ENCODE data around the gene CPSF7. TPM values are rescaled to one million over a fixed set of nuclear protein-coding genes. Genes with fewer than 3 reads are reported as not detected.

CPSF7 gene
- total RNA-seq (2014; rRNA removed; shearing (Covaris generic)) (27.1 and 31.2 TPM in 2 replicates), polyA plus RNA-seq (2016; fragmentation: Nextera tagmentation; extraction: Ambion mirVana) (38.2 and 42.3 TPM in 2 replicates)

GRCh38 chr11:61429691-61430582 lies at the start of gene CPSF7, which contains the start of gene SDHAF2:
Gene CPSF7 (minus strand): TSS chr11:61429975. CDS start chr11:61429235, 740 bp downstream.
Gene SDHAF2 (plus strand): TSS chr11:61430124. CDS start chr11:61430147, 23 bp downstream.
- Histone ChIP-seq H3K9me3 (ENCODE audit: low read depth) (no peaks in the 10 kb centered on the region), H3K9ac (peak within 1 kb of the TSS; percentile 98), H3K9me2 (ENCODE audit: insufficient read depth) (no peaks in the 10 kb centered on the region), H3F3A (ENCODE audit: insufficient read depth) (peaks cover 1% of the 10 kb centered on the region), H3K27me3 (replicated peaks; ENCODE audit: insufficient read depth) (no peaks in the 10 kb centered on the region), H3K4me2 (ENCODE audit: unreplicated experiment) (peak within 1 kb of the TSS; percentile 100), H3K27ac (peak within 1 kb of the TSS; percentile 92), H3K4me1 (ENCODE audit: insufficient read depth) (peaks cover 22% of the 10 kb centered on the region), H4K20me1 (ENCODE audit: insufficient read depth) (no peaks in the 10 kb centered on the region), H3K79me2 (ENCODE audit: insufficient read depth) (peaks cover 94% of the 10 kb centered on the region), H2AFZ (peak within 1 kb of the TSS; percentile 91), H3K4me3 (peak within 1 kb of the TSS; percentile 100), H3K36me3 (ENCODE audit: low read depth) (peaks cover 34% of the 10 kb centered on the region)
- WGBS, 2 experiments (ENCODE audit: low coverage in 1 of 2, low lambda C conversion rate in 2 of 2, missing lambda C conversion rate in 2 of 2), result 1% methylated on average over 53 to 75 of the region's 82 CpGs
- in situ Hi-C loops (cut with MboI), result no loop called here
- DNase-seq, result peak; percentile 99
- TF ChIP-seq EZH2 (IDR thresholded peaks at IDR 0.05; ENCODE audit: insufficient read depth, poor library complexity, severe bottlenecking), result no peak
- TF ChIP-seq EZH2phosphoT487 (IDR thresholded peaks at IDR 0.05; ENCODE audit: insufficient read depth, low read depth), result no peak

- DNase-seq, result peak; percentile 56
- H3K4me1 ChIP-seq (ENCODE audit: insufficient read depth), result peaks cover 26% of the 10 kb centered on the region
- H3K27me3 ChIP-seq (replicated peaks; ENCODE audit: insufficient read depth), result no peaks in the 10 kb centered on the region
- no peak for TF ChIP-seq EZH2 (IDR thresholded peaks at IDR 0.05; ENCODE audit: insufficient read depth, poor library complexity, severe bottlenecking)
- TF ChIP-seq EZH2phosphoT487 (IDR thresholded peaks at IDR 0.05; ENCODE audit: insufficient read depth, low read depth), result no peak
- in situ Hi-C loops (cut with MboI), result loop anchor here (10.0 kb wide), 1 partner anchor 157 kb away; no protein-coding TSS in a partner anchor
- WGBS, 2 experiments (ENCODE audit: low coverage in 1 of 2, low lambda C conversion rate in 2 of 2, missing lambda C conversion rate in 2 of 2), result 1 to 2% methylated on average over 16 to 18 of the region's 18 CpGs
- no peaks in the 10 kb centered on the region for H3K79me2 ChIP-seq (ENCODE audit: insufficient read depth)
- H3K9me2 ChIP-seq (ENCODE audit: insufficient read depth), result no peaks in the 10 kb centered on the region
- H3F3A ChIP-seq (ENCODE audit: insufficient read depth), result peaks cover 16% of the 10 kb centered on the region
- peak overlapping the region; percentile 53 for H3K4me2 ChIP-seq (ENCODE audit: unreplicated experiment)
- no peaks in the 10 kb centered on the region for H3K9me3 ChIP-seq (ENCODE audit: low read depth)
- H3K9ac ChIP-seq, result no peak overlapping the region
- no peak overlapping the region for H3K4me3 ChIP-seq
- no peaks in the 10 kb centered on the region for H4K20me1 ChIP-seq (ENCODE audit: insufficient read depth)
- no peak overlapping the region for H2AFZ ChIP-seq
- H3K27ac ChIP-seq, result no peak overlapping the region
- H3K36me3 ChIP-seq (ENCODE audit: low read depth), result no peaks in the 10 kb centered on the region
These were observed 48.0 kb upstream of the CPSF7 start for GRCh38 chr11:61477727-61478148.

- WGBS, 2 experiments (ENCODE audit: low coverage in 1 of 2, low lambda C conversion rate in 2 of 2, missing lambda C conversion rate in 2 of 2), result 7 to 8% methylated on average over 8 of the region's 8 CpGs
- peaks cover 32% of the 10 kb centered on the region for H3K4me1 ChIP-seq (ENCODE audit: insufficient read depth)
- peak overlapping the region; percentile 53 for H3K4me2 ChIP-seq (ENCODE audit: unreplicated experiment)
- no peaks in the 10 kb centered on the region for H4K20me1 ChIP-seq (ENCODE audit: insufficient read depth)
- peaks cover 22% of the 10 kb centered on the region for H3F3A ChIP-seq (ENCODE audit: insufficient read depth)
- H3K9me3 ChIP-seq (ENCODE audit: low read depth), result no peaks in the 10 kb centered on the region
- H3K4me3 ChIP-seq, result no peak overlapping the region
- no peak overlapping the region for H3K9ac ChIP-seq
- H3K9me2 ChIP-seq (ENCODE audit: insufficient read depth), result no peaks in the 10 kb centered on the region
- no peaks in the 10 kb centered on the region for H3K36me3 ChIP-seq (ENCODE audit: low read depth)
- TF ChIP-seq EZH2phosphoT487 (IDR thresholded peaks at IDR 0.05; ENCODE audit: insufficient read depth, low read depth) (no peak), EZH2 (IDR thresholded peaks at IDR 0.05; ENCODE audit: insufficient read depth, poor library complexity, severe bottlenecking) (no peak)
- H2AFZ ChIP-seq, result no peak overlapping the region
- peak; percentile 62 for DNase-seq
- in situ Hi-C loops (cut with MboI), result loop anchor here (10.0 kb wide), 1 partner anchor 158 kb away; no protein-coding TSS in a partner anchor
- H3K27ac ChIP-seq, result no peak overlapping the region
- no peaks in the 10 kb centered on the region for H3K79me2 ChIP-seq (ENCODE audit: insufficient read depth)
- H3K27me3 ChIP-seq (replicated peaks; ENCODE audit: insufficient read depth), result no peaks in the 10 kb centered on the region
These were observed 47.4 kb upstream of the CPSF7 start for GRCh38 chr11:61477126-61477525.

- Histone ChIP-seq H4K20me1 (ENCODE audit: insufficient read depth) (no peaks in the 10 kb centered on the region), H3K79me2 (ENCODE audit: insufficient read depth) (no peaks in the 10 kb centered on the region), H3K9me3 (ENCODE audit: low read depth) (no peaks in the 10 kb centered on the region), H3K27ac (no peak overlapping the region), H3K4me3 (no peak overlapping the region), H3K9ac (no peak overlapping the region), H2AFZ (no peak overlapping the region), H3K4me1 (ENCODE audit: insufficient read depth) (peaks cover 38% of the 10 kb centered on the region), H3K4me2 (ENCODE audit: unreplicated experiment) (no peak overlapping the region), H3K27me3 (replicated peaks; ENCODE audit: insufficient read depth) (no peaks in the 10 kb centered on the region), H3F3A (ENCODE audit: insufficient read depth) (peaks cover 26% of the 10 kb centered on the region), H3K9me2 (ENCODE audit: insufficient read depth) (no peaks in the 10 kb centered on the region), H3K36me3 (ENCODE audit: low read depth) (no peaks in the 10 kb centered on the region)
- no peak for DNase-seq
- TF ChIP-seq EZH2phosphoT487 (IDR thresholded peaks at IDR 0.05; ENCODE audit: insufficient read depth, low read depth), result no peak
- TF ChIP-seq EZH2 (IDR thresholded peaks at IDR 0.05; ENCODE audit: insufficient read depth, poor library complexity, severe bottlenecking), result no peak
- in situ Hi-C loops (cut with MboI), result loop anchor here (10.0 kb wide), 1 partner anchor 158 kb away; no protein-coding TSS in a partner anchor
- whole genome bisulfite sequencing, 2 experiments (ENCODE audit: low coverage in 1 of 2, low lambda C conversion rate in 2 of 2, missing lambda C conversion rate in 2 of 2), result 73 to 74% methylated on average over 3 of the region's 3 CpGs
These were observed 46.6 kb upstream of the CPSF7 start for GRCh38 chr11:61476371-61476770.
